ENCODE data around the gene CABP4. TPM values are rescaled to one million over a fixed set of nuclear protein-coding genes. Genes with fewer than 3 reads are reported as not detected.

CABP4 gene
- total RNA-seq, 4 donors from 2014 or later = 1.1 to 5.1 (median 1.8) TPM

DNA sequence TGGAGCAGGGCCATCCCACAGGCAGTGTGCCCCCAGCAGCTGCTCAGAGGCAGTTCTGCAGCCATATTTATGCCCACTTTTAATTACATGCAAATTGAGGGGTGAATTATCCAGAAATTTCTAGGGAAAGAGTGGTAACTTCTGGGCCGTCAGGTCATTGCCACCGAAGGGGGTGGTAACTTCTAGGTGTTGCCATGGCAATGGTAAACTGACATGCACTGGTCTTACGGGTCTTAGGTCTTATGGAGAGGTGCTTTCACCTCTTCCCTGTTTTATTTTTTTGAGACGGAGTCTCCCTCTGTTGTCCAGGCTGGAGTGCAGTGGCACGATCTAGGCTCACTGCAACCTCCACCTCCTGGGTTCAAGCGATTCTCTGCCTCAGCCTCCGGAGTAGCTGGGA lies 17.7 kb downstream of the CABP4 start:
- TF ChIP-seq, protein P1, sequence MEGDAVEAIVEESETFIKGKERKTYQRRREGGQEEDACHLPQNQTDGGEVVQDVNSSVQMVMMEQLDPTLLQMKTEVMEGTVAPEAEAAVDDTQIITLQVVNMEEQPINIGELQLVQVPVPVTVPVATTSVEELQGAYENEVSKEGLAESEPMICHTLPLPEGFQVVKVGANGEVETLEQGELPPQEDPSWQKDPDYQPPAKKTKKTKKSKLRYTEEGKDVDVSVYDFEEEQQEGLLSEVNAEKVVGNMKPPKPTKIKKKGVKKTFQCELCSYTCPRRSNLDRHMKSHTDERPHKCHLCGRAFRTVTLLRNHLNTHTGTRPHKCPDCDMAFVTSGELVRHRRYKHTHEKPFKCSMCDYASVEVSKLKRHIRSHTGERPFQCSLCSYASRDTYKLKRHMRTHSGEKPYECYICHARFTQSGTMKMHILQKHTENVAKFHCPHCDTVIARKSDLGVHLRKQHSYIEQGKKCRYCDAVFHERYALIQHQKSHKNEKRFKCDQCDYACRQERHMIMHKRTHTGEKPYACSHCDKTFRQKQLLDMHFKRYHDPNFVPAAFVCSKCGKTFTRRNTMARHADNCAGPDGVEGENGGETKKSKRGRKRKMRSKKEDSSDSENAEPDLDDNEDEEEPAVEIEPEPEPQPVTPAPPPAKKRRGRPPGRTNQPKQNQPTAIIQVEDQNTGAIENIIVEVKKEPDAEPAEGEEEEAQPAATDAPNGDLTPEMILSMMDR (IDR thresholded peaks at IDR 0.05; ENCODE audit: low read depth) = no peak

DNA sequence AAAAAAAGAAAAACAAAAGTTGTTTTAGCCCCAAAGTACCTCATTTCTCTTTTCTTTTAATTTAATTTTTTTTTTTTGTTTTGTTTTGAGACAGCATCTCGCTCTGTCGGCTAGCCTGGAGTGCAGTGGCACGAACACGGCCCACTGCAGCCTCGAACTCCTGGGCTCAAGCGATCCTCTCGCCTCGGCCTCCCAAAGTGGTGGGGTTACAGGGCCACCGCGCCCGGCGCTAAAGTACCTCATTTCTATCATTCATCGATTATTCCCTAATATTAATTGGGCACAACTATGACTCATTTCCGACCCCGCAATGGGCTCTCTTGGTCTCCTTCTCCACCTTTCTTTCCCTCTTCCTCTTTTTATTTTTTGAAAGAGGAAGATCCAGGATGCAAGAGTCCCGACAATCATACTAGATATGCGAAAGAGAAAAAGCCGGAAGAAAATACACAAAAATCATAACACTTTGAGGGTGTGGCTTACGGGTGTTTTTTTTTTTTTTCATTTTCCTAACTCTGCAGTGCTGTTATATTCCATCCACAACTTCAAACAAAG lies 27.2 kb downstream of the CABP4 start:
- TF ChIP-seq, protein P1 (IDR thresholded peaks at IDR 0.05; ENCODE audit: low read depth) = no peak

DNA sequence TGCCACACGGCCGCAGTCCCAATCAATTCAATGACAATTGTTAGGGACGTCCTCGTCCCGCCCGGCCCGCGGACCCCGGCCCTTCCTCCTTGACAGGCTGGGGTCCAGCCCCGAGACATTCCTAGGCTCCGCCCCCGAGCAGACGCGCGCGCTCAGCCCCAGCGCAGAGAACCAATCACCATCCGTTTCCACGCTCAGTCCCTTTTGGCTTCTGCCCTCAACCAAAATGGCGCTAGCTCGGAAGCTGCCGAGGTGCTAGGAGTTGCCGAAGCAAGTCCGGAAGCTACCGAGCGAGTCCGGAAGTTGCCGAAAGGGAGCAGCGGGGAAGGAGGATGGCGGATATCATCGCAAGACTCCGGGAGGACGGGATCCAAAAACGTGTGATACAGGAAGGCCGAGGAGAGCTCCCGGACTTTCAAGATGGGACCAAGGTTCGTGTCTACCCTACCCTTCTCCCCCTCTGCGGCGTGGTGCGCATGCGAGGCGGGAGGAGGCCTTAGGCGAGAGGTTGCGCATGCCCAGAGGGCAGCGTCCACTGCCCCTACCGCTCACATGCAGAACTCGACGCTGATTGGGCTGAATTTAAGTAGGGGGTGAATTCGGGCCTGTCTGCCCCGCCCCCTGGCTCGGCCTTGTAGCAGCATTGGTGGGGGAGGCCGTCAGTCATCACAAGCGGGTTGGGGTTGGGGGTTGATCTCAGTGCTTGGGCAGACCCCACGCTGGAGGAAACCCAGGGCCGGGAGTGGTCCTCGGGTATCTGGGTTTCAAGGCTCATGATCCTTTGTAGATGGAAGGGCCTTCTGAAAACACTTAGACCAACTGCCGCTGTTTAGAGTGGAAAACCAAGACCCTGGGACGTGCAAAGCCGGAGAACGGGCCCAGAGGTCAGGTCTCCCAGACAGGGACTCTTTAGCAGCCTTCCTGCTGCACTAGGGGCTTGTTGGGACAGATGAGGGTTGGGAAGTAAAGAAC lies 28.0 kb downstream of the CABP4 start, which contains the start of gene AIP:
TSS of gene AIP (plus strand) at position 200 of the 972 bp plus-strand sequence. CDS start at position 333, 133 bp downstream.
- TF ChIP-seq, protein P1 (IDR thresholded peaks at IDR 0.05; ENCODE audit: low read depth) = no peak

DNA sequence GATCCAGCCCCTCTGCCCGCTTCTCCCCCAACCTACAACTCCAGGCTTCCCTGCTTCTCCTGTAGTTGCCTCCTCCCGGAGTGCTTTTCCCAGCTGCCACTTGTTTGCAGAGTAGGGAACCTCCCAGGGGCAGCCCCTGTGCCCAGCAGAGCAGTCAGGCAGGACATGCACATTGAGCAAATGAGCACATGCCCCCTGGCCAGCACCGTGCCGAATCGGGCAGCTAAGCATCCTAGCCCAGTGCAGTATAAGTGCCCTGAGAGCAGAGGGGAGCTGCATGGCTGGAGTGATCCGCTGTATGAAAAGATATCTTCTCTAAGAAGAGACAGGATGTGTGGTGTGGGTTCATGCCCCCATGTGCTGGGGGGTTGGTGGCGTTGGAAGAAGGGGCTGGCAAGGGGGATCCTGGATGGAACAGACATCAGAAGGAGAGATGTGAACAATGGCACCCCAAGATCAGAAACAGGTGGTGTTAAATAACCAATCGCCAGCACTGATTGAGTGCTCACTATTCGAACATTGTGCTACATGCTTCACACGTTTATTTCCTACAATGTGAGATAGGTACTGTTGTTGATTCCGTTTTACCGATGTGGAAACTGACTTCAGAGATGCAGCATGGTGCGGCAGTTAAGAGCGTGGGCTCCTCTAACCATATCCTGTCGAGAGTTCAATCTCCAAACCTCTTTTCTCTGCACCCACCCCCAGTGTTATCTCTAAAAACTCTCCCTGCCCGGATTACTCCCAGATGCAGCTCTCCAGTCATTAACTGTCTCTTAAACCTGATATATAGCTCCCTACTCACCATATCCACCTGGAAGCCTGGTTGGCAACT lies 28.9 kb downstream of the CABP4 start:
- TF ChIP-seq, protein P1 (IDR thresholded peaks at IDR 0.05; ENCODE audit: low read depth) = no peak

DNA sequence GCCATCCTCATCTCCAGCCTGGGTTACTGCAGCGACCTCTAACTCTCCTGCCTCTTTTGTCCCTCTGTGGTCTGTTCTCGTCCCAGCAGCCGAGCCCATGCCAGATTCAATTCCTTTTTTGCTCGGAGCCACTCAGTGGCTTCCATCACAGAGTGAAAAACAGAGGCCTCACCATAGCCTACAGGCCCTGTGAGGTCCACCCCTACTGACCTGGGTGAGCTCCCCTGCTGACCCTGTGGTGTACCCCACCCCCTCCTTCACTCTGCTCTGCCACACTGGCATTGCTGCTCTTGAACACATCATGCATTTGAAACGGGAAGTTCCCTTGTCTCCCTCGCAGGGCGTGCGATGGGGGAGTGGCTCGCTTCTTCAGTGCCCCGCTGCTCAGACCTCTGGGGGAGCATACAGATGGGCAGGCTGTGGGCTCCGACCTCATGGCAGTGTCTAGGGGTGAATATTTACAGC lies 29.7 kb downstream of the CABP4 start:
- TF ChIP-seq, protein P1 (IDR thresholded peaks at IDR 0.05; ENCODE audit: low read depth) = no peak

DNA sequence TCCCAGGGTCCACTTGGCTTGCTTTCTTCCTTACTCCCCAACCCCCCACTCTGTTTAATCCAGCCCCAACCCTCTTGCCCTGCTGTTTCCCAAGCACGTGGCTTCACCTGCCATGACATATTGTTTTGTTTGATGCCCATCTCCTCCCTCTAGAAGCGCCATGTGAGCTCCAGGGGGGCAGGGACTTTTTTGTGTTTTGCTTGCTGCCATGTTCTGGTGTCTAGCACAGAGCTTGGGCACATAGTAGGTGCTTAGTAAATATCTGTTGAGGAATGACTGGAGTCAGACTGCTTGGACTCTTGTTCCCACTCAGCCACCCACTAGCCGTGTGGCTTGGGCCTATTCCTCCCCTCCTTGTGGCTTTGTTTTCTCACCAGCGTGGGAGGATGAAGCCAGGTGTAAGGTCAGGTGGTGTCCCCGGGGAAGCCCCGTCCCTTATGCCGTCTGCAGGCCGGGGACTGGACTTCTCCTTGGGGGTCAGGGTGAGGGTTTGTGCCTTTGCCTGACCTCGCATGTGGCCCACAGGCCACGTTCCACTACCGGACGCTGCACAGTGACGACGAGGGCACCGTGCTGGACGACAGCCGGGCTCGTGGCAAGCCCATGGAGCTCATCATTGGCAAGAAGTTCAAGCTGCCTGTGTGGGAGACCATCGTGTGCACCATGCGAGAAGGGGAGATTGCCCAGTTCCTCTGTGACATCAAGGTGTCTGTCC lies 31.5 kb downstream of the CABP4 start:
- TF ChIP-seq, protein P1 (IDR thresholded peaks at IDR 0.05; ENCODE audit: low read depth) = no peak

All from subcutaneous adipose tissue (tissue), 4 donors.